ENCODE measurements around the gene WDFY4. TPM values are rescaled to one million over a fixed set of nuclear protein-coding genes. Genes with fewer than 3 reads are reported as not detected.
"Not testable (repeated sequence)": the region's sequence is repeated elsewhere in the genome, so short reads cannot be mapped to it uniquely, and the experiment has no call there.

The WDFY4 gene
- total RNA-seq, 1 donor from 2014 or later, result not detected

DNA sequence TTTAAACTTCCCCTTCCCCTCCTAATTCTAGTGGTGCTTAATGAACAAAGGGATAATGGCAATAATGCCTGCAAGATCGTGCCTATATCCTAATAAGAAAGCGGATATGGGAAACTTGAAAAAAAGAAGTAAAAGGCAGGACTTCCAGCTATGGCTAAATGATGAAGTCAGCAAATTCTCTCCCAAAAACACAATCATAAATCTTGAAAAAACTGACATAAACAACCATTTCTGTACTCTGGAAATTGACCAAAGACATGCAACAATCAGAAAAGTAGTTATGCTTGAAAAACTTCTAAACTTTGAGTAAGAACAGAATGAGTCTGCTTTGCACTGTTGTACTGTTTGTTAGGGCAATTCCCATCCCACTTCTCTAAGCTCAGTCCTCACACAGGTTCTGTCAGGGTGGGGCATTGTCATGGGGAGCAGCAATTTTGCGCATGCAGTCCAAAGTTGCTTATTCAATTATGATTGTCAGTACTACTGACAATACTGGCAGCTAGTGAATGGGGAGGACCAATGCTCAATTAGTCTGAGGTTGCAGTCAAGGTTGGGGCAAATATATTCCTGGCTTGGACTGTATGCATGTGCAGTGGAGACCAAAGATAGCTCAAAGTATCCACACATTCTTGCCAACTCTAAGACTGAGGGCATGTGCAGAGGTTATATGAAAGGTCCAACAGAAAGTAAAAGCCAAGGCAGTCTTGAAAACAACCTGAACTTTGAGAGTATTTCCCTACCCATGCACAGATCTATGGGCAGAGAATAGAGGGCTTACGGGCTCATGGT, 45.7 kb upstream of the WDFY4 start:
- no peak overlapping the region for H3K4me3 ChIP-seq (ENCODE audit: low read depth, low read length)
- no peak for DNase-seq (ENCODE audit: low read depth)

GRCh38 chr10:48639632-48640031, 45.0 kb upstream of the WDFY4 start:
- TF ChIP-seq CTCF (IDR thresholded peaks at IDR 0.05; ENCODE audit: insufficient read depth, low read length, poor library complexity, severe bottlenecking), result no peak
- no peak overlapping the region for H3K4me3 ChIP-seq (ENCODE audit: low read depth, low read length)
- no peak for DNase-seq (ENCODE audit: low read depth)
- H3K36me3 ChIP-seq (ENCODE audit: control insufficient read depth, insufficient read depth, low read length), result no peaks in the 10 kb centered on the region
- no peaks in the 10 kb centered on the region for H3K27me3 ChIP-seq (ENCODE audit: control insufficient read depth, insufficient read depth, low read length)

More for the DNA sequence above, 45.7 kb upstream of the WDFY4 start:
- H3K36me3 ChIP-seq (ENCODE audit: control insufficient read depth, insufficient read depth, low read length), result no peaks in the 10 kb centered on the region
- no peak for TF ChIP-seq CTCF (IDR thresholded peaks at IDR 0.05; ENCODE audit: insufficient read depth, low read length, poor library complexity, severe bottlenecking)
- no peaks in the 10 kb centered on the region for H3K27me3 ChIP-seq (ENCODE audit: control insufficient read depth, insufficient read depth, low read length)

DNA sequence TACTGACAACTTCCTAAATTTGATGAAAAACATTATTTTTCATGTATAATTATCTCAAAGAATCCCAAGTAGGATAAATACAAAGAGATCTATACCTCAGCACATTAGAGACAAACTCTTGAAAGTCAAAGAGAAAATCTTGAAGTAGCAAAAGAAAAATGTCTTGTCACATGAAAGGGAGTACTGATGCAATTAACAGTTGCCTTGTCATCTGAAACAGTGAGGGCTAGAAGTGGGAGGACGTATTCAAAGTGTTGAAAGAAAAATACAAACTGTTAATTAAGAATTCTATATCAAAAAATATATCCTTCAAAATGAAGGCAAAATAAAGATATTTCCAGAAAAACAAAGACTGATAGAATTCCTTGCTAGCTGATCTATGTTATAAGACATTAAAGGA, 44.3 kb upstream of the WDFY4 start:
- TF ChIP-seq CTCF (IDR thresholded peaks at IDR 0.05; ENCODE audit: insufficient read depth, low read length, poor library complexity, severe bottlenecking), result no peak
- Histone ChIP-seq H3K4me3 (ENCODE audit: low read depth, low read length) (no peak overlapping the region), H3K36me3 (ENCODE audit: control insufficient read depth, insufficient read depth, low read length) (no peaks in the 10 kb centered on the region), H3K27me3 (ENCODE audit: control insufficient read depth, insufficient read depth, low read length) (no peaks in the 10 kb centered on the region)
- DNase-seq (ENCODE audit: low read depth), result no peak

DNA sequence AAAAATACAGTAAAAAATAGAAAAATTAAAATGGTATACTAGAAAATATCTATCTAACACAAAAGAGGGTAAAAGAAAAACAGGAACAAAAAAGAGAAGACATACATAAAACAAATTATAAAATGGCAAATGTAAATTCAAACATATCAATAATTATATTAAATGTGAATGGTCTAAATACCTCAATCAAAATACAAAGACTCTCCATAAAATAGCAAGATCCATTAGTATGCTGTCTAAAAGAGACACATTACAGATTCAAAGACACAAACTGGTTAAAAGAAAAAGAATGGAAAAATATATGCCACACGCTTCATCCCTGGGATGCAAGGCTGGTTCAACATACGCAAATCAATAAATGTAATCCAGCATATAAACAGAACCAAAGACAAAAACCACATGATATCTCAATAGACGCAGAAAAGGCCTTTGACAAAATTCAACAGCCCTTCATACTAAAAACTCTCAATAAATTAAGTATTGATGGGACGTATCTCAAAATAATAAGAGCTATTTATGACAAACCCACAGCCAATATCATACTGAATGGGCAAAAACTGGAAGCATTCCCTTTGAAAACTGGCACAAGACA, 43.5 kb upstream of the WDFY4 start:
- H3K27me3 ChIP-seq (ENCODE audit: control insufficient read depth, insufficient read depth, low read length); DNase-seq (ENCODE audit: low read depth); H3K36me3 ChIP-seq (ENCODE audit: control insufficient read depth, insufficient read depth, low read length): not testable (repeated sequence)

GRCh38 chr10:48645600-48645999, 39.1 kb upstream of the WDFY4 start:
- Histone ChIP-seq H3K36me3 (ENCODE audit: control insufficient read depth, insufficient read depth, low read length) (no peaks in the 10 kb centered on the region), H3K4me3 (ENCODE audit: low read depth, low read length) (no peak overlapping the region), H3K27me3 (ENCODE audit: control insufficient read depth, insufficient read depth, low read length) (no peaks in the 10 kb centered on the region)
- DNase-seq (ENCODE audit: low read depth), result no peak
- TF ChIP-seq CTCF (IDR thresholded peaks at IDR 0.05; ENCODE audit: insufficient read depth, low read length, poor library complexity, severe bottlenecking), result no peak

More for the DNA sequence above, 43.5 kb upstream of the WDFY4 start:
- H3K4me3 ChIP-seq (ENCODE audit: low read depth, low read length), result not testable (repeated sequence)

DNA sequence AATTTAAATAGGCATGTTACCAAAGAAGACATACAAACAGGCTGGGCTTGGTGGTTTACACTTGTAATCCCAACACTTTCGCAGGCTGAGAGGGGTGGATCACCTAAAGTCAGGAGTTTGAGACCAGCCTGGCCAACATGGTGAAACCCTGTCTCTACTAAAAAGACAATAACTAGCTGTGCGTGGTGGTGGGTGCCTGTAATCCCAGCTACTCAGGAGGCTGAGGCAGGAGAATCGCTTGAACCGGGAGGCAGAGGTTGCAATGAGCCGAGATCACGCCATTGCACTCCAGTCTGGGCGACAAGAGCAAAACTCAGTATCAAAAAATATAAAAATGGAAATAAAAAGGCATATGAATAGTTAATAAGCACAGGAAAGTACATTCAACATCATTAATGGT, 37.6 kb upstream of the WDFY4 start:
- not testable (repeated sequence) for H3K4me3 ChIP-seq (ENCODE audit: low read depth, low read length); H3K36me3 ChIP-seq (ENCODE audit: control insufficient read depth, insufficient read depth, low read length); H3K27me3 ChIP-seq (ENCODE audit: control insufficient read depth, insufficient read depth, low read length); DNase-seq (ENCODE audit: low read depth)
